GM18505 (cell line): ENCODE measurements around the gene ARCN1.
"Not testable (repeated sequence)": the region's sequence is repeated elsewhere in the genome, so short reads cannot be mapped to it uniquely, and the experiment has no call there.

Experiments used
- ATAC-seq: cut with Tn5 transposase; IDR thresholded peaks from one replicate; pipeline ENCODE4 v1.9.1; 2021; ENCODE audit not compliant: unreplicated experiment
- POLR2A ChIP-seq: IDR thresholded peaks from 4 replicates; pipeline ENCODE4 v1.6.1; 2011; ENCODE audit warnings: borderline replicate concordance; ENCODE audit not compliant: insufficient read depth, insufficient read length; ENCODE audit errors: extremely low read depth

The ARCN1 gene

GRCh38 chr11:118570787-118571186 lies 1.4 kb upstream of the ARCN1 start:
- ATAC-seq = no peak
- no peak for TF ChIP-seq POLR2A

GRCh38 chr11:118571701-118572060 lies 528 bp upstream of the ARCN1 start:
- not testable (repeated sequence) for ATAC-seq

- no peak for TF ChIP-seq POLR2A
- ATAC-seq = peak; percentile 9
These were observed 857 bp downstream of the ARCN1 start for GRCh38 chr11:118572981-118573550.

GRCh38 chr11:118574636-118575035 lies 2.4 kb downstream of the ARCN1 start:
- ATAC-seq = no peak
- TF ChIP-seq POLR2A = no peak

GRCh38 chr11:118577995-118578394 lies 5.8 kb downstream of the ARCN1 start:
- not testable (repeated sequence) for ATAC-seq

GRCh38 chr11:118581057-118581456 lies 8.8 kb downstream of the ARCN1 start:
- no peak for TF ChIP-seq POLR2A
- ATAC-seq = no peak

GRCh38 chr11:118587952-118588351 lies 15.7 kb downstream of the ARCN1 start:
- TF ChIP-seq POLR2A = no peak
- ATAC-seq = no peak

- TF ChIP-seq POLR2A = no peak
- no peak for ATAC-seq
These were observed 20.6 kb downstream of the ARCN1 start for GRCh38 chr11:118592616-118593367.

- not testable (repeated sequence) for ATAC-seq
These were observed 22.8 kb downstream of the ARCN1 start for GRCh38 chr11:118594984-118595383.

GRCh38 chr11:118596224-118597146 lies 24.3 kb downstream of the ARCN1 start:
- no peak for ATAC-seq
- TF ChIP-seq POLR2A = no peak

GRCh38 chr11:118597556-118597955 lies 25.3 kb downstream of the ARCN1 start:
- TF ChIP-seq POLR2A = no peak
- ATAC-seq = no peak

GRCh38 chr11:118602331-118602730 lies 30.1 kb downstream of the ARCN1 start:
- ATAC-seq = no peak
- TF ChIP-seq POLR2A = no peak

GRCh38 chr11:118603709-118604108 lies 31.5 kb downstream of the ARCN1 start:
- ATAC-seq = not testable (repeated sequence)

- no peak for ATAC-seq
- no peak for TF ChIP-seq POLR2A
These were observed 32.4 kb downstream of the ARCN1 start for GRCh38 chr11:118604566-118604965.
